CD4-positive, alpha-beta T cell treated with Interleukin-15 for 4 hours (primary cell): ENCODE results near the gene ACTR3C.
"Not testable (repeated sequence)": the region's sequence is repeated elsewhere in the genome, so short reads cannot be mapped to it uniquely, and the experiment has no call there.

Experiments
- DNase-seq: peaks from one replicate; pipeline ENCODE4 v3.0.0-alpha.2; 2020; ENCODE audit warnings: low spot score

Gene ACTR3C

GRCh38 chr7:150281681-150282403, 41.5 kb downstream of the ACTR3C start:
- not testable (repeated sequence) for DNase-seq

DNA sequence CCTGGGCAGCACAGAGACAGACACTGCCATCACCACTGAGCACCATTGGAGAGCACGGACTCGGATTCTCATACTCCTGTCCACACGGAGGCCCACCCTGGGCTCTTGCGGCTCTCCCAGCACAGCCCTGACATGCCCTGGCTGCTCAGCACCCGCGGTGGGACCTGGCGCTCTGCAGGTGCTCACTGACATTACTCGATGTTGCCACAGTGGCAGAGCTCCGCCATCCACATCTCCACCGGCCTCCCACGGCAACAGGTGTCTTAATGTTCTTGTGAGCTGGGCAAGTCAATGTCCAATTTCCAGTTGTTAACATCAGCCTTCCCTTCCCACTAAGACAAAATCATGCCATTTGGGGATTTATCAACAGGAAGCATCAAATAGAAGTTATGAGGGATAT, 45.0 kb downstream of the ACTR3C start:
- not testable (repeated sequence) for DNase-seq

GRCh38 chr7:150276132-150276695, 47.1 kb downstream of the ACTR3C start:
- peak; percentile 46 for DNase-seq

DNA sequence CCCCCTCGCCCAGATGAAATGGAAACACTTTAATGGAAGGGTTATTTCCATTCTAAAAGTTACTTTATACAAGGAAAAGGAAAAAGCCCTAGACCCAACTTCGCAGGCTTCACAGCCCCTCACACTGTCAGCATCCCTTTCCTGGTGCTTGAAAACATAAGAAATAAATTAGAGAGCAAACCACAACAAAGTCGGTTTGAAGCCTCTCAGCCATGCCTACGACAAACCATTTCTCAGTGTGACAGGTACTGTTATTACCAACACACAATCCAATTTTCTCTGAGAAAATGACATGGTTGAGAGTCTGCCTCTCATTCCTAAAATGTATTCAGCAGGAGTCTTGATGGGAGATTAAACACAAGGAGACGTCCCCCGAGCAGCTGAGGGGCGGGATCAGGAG, 51.4 kb downstream of the ACTR3C start:
- not testable (repeated sequence) for DNase-seq

- DNase-seq, result not testable (repeated sequence)
Measured at GRCh38 chr7:150270101-150270824, 53.1 kb downstream of the ACTR3C start.

DNA sequence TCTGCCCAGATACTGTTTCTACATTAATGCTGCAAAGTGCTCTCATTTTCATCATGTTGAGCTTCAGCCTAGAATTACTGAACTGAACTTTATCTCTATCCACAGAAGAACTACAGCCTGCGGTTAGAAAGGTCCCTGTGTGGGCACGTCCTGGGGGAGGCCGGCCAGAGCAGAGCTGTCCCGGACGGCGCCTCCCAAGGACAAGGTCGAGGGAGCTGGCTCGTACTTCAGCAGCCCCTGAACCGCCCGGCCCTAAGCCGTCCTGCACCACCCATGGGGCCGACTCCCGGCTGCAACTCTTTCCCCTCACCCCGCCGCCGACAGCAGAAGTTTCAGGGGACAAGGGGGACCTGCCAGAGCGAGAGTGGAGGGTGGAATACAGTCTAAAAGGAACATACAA, 54.5 kb downstream of the ACTR3C start:
- DNase-seq, result not testable (repeated sequence)

DNA sequence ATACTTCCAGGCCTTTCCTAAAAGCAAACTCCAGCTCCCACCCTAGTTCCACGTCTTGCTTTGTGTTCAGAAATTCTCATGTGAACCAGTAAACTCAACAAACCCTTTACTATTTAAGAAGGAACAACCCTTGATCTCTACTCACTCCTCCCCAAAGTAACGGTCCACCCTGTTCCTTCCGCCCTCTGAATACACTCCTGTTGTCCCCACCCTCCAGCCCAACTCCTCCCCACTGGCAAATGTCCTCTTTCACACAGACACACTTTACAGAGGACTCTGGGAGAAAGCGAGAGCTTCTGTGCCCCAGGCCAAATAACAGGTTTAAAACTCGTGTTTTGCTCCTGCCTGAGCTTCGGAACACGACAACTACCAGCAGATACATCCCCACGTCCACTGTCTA, 55.1 kb downstream of the ACTR3C start:
- not testable (repeated sequence) for DNase-seq

GRCh38 chr7:150266953-150267665, 56.2 kb downstream of the ACTR3C start:
- not testable (repeated sequence) for DNase-seq

- DNase-seq, result not testable (repeated sequence)
Measured at GRCh38 chr7:150262656-150263055, 60.7 kb downstream of the ACTR3C start.

DNA sequence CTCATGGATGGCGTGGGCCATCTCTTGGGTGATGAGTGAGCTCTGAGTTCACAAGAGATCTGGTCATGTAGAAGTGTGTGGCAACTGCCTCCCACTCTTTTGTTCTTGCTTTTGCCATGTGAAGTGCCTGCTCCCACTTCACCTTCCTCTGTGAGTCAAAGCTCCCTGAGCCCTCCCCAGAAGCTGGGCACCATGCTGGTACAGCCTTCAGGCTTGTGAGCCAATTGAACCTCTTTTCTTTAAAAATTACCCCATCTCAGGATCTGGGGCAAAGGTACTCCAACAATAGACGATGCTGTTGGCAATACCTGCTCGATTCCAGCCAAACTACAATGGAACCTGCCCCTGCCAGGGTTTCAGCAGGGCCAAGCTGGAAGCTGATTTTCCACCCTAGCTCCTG, 75.6 kb downstream of the ACTR3C start:
- not testable (repeated sequence) for DNase-seq

DNA sequence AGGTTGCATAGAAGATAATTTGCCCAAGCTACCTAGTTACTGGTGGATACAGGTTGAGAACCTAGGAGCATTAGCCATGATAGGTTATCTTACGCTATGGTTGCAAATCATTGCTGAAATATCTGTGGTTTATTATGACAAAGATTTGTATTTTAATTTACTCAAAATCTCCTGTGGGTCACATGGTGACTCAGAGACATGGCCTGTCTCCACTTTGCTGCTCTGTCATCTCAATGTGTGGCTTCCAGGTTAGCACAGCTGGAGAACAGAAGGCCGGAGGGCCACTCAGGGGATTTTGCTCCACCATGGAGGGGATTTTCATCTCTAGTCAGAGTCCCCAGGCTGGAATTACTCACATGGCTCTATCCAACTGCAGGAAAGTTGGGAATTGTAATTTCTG, 78.1 kb downstream of the ACTR3C start:
- not testable (repeated sequence) for DNase-seq

DNA sequence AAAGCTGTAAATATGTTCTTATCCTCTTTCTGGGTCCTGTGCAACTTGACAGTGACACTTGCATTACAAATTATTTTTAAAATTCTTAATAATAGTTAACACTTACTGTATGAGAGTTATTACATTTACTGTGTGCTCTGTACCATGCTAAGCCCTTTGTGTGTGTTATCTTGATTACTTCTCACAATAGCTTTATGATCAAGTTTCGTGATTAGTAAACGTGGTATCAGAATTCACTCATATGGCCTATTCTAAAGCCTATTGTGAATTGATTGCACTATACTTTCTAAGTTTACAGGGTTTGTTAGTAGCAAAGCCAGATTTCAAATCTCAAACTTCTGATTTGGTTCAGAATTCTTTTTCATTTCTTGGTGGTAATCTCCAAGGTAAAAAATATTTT, 80.4 kb downstream of the ACTR3C start:
- DNase-seq, result not testable (repeated sequence)

DNA sequence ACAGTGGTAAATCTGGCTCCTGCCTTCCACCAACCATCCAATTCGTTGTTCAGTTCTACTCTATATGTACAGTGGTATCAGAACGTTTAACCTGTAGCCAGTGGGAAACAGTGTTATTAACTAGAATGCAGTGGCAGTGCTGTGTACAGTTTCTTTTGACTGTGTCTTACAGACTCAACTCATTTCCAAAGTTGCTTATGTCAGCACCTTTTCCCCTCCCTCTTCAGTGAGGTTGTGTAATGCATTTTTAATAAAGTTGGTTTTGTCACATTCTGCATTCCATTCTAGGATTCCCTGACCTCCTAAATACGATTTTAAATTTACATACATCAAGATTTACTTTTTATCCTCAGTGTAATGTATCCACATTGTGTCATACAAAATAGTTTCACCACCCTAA, 97.9 kb downstream of the ACTR3C start:
- DNase-seq, result not testable (repeated sequence)

GRCh38 chr7:150222083-150222972, 101.0 kb downstream of the ACTR3C start:
- DNase-seq, result not testable (repeated sequence)

DNA sequence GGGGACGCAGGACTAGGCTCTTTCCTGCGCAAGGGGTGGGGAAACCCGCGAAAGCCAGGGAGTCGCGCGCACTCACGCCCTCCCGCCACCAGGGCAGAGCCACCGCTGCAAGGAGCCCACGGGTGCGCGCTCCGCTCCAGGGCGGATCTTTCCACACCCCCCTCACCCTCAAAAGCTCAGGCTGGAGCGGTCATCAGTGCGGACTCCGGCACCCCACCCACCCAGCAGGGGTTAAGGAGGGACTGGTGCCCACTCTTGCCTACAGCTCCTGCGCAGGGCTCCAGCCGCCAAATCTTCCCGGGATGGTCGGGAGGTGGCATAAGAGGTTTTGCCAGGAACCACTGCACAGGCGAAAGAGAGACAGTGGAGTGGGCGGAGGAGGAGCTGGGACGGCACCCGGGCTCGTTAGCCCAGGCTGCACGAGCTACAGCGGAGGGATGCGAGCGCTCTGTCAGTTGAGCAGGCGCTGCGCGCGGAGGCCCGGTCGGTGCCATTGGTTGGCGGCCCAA, 102.6 kb downstream of the ACTR3C start:
- DNase-seq, result not testable (repeated sequence)

DNA sequence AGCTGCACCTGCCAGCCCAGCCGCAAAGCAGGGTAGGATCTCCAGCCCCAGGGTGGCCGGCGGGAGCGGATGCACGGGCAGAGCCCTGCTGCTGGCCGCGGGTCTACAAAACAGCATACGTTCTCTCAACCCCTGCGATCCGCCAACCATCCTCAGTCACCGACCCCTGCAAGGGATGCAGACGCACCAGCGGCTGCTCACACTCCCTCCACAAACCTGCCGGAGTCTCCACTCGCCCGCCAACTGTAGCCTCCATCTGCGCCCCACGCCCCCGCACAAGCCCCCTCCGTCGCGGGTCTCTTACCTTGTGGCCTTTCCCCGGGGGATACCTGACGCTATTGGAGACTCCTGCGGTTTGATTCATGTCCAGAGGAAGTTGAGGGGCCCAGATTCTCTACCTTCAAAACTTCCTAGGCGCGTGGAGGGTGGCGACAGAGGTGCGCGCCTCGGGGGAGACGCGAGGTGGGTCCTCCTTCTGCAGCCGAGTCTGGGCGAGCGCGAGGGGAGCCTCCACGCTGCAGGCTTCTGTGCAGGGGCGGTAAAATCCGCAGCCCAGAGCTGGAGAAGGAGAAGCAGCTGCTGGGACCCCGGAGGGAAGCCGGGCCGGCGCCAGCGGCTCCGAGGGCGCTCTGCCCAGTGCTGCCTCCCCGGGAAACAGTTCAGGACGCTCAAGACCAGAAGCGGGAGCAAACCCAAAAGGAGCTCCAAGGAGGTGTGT, 103.2 kb downstream of the ACTR3C start:
- DNase-seq, result not testable (repeated sequence)

DNA sequence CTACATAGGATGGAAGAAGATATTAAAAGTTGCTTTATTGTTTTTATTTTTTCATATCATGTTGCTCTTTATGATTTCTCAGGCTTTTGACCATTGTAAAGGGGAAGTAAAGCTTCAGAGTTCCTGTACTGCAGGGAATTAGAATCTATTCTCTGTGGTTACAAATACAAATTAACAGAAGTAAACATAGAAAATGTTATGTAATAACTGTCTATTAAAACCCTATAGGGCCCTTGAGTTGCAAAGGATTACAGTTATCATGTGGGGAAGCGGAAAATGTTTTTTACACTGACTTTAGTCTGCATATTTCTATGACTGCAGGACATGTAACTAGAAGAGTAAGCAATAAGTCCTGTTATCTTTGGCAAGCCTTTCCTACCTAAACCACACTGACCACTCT, 116.5 kb downstream of the ACTR3C start:
- not testable (repeated sequence) for DNase-seq

GRCh38 chr7:150205866-150206265, 117.5 kb downstream of the ACTR3C start:
- not testable (repeated sequence) for DNase-seq

GRCh38 chr7:150204577-150204976, 118.8 kb downstream of the ACTR3C start:
- not testable (repeated sequence) for DNase-seq

GRCh38 chr7:150202894-150203293, 120.5 kb downstream of the ACTR3C start:
- not testable (repeated sequence) for DNase-seq
